ENCODE results near the gene TPP1. TPM values are rescaled to one million over a fixed set of nuclear protein-coding genes. Genes with fewer than 3 reads are reported as not detected.

TPP1 gene
- total and polyA plus RNA-seq, 10 of the 15 experiments (the other 5 are each of a cell fraction or from before 2014, with no cell fraction given): 7.5 to 64.6 (median 38.3) TPM

- H3K27ac ChIP-seq (ENCODE audit: control insufficient read depth, insufficient read depth): no peak overlapping the region; the same call in 1 of the 2 replicates
- peaks cover 37% of the 10 kb centered on the region for H3K4me1 ChIP-seq (ENCODE audit: control insufficient read depth, insufficient read depth, low read length)
- TF ChIP-seq ATF3 (IDR thresholded peaks at IDR 0.05; ENCODE audit: borderline replicate concordance, extremely low read depth, low read depth, low read length) (no peak), POLR2AphosphoS5 (IDR thresholded peaks at IDR 0.05; ENCODE audit: low read length) (peak; percentile 2; the same call in 1 of the 2 replicates)
- peak overlapping the region; percentile 87; the same call in 1 of the 2 replicates for H3K4me3 ChIP-seq
- H2AFZ ChIP-seq (ENCODE audit: control insufficient read depth, low read depth, low read length): no peak overlapping the region
- SMC1A ChIA-PET (ENCODE audit: uncharacterized antibody, unreplicated experiment): interaction anchor here (3.1 kb wide), 1 partner anchor 72 kb away, joined by 24 read pairs; the partner anchor contains the start of gene MRPL17
- H4K20me1 ChIP-seq (ENCODE audit: control insufficient read depth, insufficient read depth): no peaks in the 10 kb centered on the region
- no peaks in the 10 kb centered on the region for H3K27me3 ChIP-seq (replicated peaks in 1 of 2; ENCODE audit: control insufficient read depth in 2 of 2, insufficient read depth in 2 of 2, low read length in 1 of 2)
- peaks cover 23 to 34% of the 10 kb centered on the region in 2 experiments for H3K36me3 ChIP-seq (ENCODE audit: control insufficient read depth in 2 of 2, insufficient read depth in 2 of 2, low read length in 1 of 2)
- 91% methylated on average over 6 of the region's 6 CpGs for WGBS (ENCODE audit: insufficient coverage, insufficient replicate concordance, low lambda C conversion rate, missing lambda C conversion rate)
- DNase-seq (ENCODE audit: low read depth, low spot score) (no peak), FAIRE-seq (no peak), ATAC-seq (no peak)
- H3K4me2 ChIP-seq (ENCODE audit: control insufficient read depth, insufficient read depth): peak overlapping the region; percentile 56
- POLR2A ChIA-PET: interaction anchor here (1.4 to 7.2 kb wide), 3 partner anchors 11 to 71 kb away, joined by 3 to 85 read pairs (median 34); partner anchors contain the start of genes MRPL17 and TPP1
- BruUV-seq (replicated peaks): no TSS peak
- RAD21 ChIA-PET (ENCODE audit: unreplicated experiment): no interaction called here
- peaks cover 39% of the 10 kb centered on the region for H3K79me2 ChIP-seq (ENCODE audit: control insufficient read depth, insufficient read depth, low read length)
- CTCF ChIA-PET: interaction anchor here (0.6 kb wide), 1 partner anchor 58 kb away, joined by 3 read pairs; no protein-coding TSS in a partner anchor
- intact Hi-C loops (cut with micrococcal nuclease; ENCODE audit: unreplicated experiment): loop anchor here (5.0 to 10.0 kb wide), 2 partner anchors 137 to 914 kb away; no protein-coding TSS in a partner anchor
- H3K9me3 ChIP-seq (replicated peaks; ENCODE audit: control insufficient read depth, insufficient read depth, low read length): no peaks in the 10 kb centered on the region
- in situ Hi-C loops (cut with MboI): loop anchor here (10.0 kb wide), 1 partner anchor 914 kb away; no protein-coding TSS in a partner anchor
- peak overlapping the region; percentile 95; the same call in 1 of the 2 replicates for H3K9ac ChIP-seq (ENCODE audit: control insufficient read depth, insufficient read depth, low read length)
Observed at GRCh38 chr11:6610591-6610990, 8.6 kb downstream of the TPP1 start.

DNA sequence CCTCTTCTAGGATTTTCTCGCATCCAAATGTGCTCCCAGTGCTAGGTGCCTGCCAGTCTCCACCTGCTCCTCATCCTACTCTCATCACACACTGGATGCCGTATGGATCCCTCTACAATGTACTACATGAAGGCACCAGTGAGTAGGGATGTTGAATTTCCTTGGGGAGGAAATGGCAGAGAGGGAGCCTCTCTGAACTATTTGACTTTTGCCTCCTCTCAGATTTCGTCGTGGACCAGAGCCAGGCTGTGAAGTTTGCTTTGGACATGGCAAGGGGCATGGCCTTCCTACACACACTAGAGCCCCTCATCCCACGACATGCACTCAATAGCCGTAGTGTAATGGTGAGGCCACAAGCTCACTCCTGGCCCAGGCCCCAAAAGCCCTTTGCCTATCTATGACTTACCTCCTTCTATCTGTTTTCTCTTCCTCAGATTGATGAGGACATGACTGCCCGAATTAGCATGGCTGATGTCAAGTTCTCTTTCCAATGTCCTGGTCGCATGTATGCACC is 9.7 kb downstream of the TPP1 start:
- Histone ChIP-seq H3K27ac (ENCODE audit: control insufficient read depth, insufficient read depth) (no peak overlapping the region), H2AFZ (ENCODE audit: control insufficient read depth, low read depth, low read length) (no peak overlapping the region), H3K9ac (ENCODE audit: control insufficient read depth, insufficient read depth, low read length) (no peak overlapping the region), H3K4me2 (ENCODE audit: control insufficient read depth, insufficient read depth) (no peak overlapping the region), H3K4me1 (ENCODE audit: control insufficient read depth, insufficient read depth, low read length) (peaks cover 38% of the 10 kb centered on the region), H3K36me3 (ENCODE audit: control insufficient read depth in 2 of 2, insufficient read depth in 2 of 2, low read length in 1 of 2) (peaks cover 23 to 34% of the 10 kb centered on the region in 2 experiments), H3K79me2 (ENCODE audit: control insufficient read depth, insufficient read depth, low read length) (peaks cover 49% of the 10 kb centered on the region), H4K20me1 (ENCODE audit: control insufficient read depth, insufficient read depth) (no peaks in the 10 kb centered on the region), H3K9me3 (replicated peaks; ENCODE audit: control insufficient read depth, insufficient read depth, low read length) (no peaks in the 10 kb centered on the region), H3K27me3 (replicated peaks in 1 of 2; ENCODE audit: control insufficient read depth in 2 of 2, insufficient read depth in 2 of 2, low read length in 1 of 2) (no peaks in the 10 kb centered on the region), H3K4me3 (no peak overlapping the region)
- ChIA-PET SMC1A (ENCODE audit: uncharacterized antibody, unreplicated experiment) (no interaction called here), POLR2A (interaction anchor here (1.4 to 7.2 kb wide), 3 partner anchors 12 to 74 kb away, joined by 3 to 85 read pairs (median 4); partner anchors contain the start of genes MRPL17 and TPP1), RAD21 (ENCODE audit: unreplicated experiment) (interaction anchor here (0.9 kb wide), 1 partner anchor 9 kb away, joined by 6 read pairs; the partner anchor contains the start of gene TPP1), CTCF (interaction anchor here (3.6 kb wide), 1 partner anchor 9 kb away, joined by 26 read pairs; the partner anchor contains the start of gene TPP1)
- TF ChIP-seq POLR2A (IDR thresholded peaks at IDR 0.05; ENCODE audit: low read depth, low read length) (peak; percentile 45; the same call in 1 of the 2 replicates), BRCA1 (IDR thresholded peaks at IDR 0.05; ENCODE audit: low read depth, low read length) (no peak), SIX5 (IDR thresholded peaks at IDR 0.05; ENCODE audit: low read depth, low read length, severe bottlenecking) (no peak)
- WGBS (ENCODE audit: insufficient coverage, insufficient replicate concordance, low lambda C conversion rate, missing lambda C conversion rate): 100% methylated on average over 8 of the region's 8 CpGs
- DNase-seq (ENCODE audit: low read depth, low spot score) (no peak), ATAC-seq (no peak), FAIRE-seq (no peak)
- in situ Hi-C loops (cut with MboI): loop anchor here (5.0 to 10.0 kb wide), 2 partner anchors 127 to 915 kb away; partner anchors contain the start of genes ARFIP2 and TIMM10B
- BruUV-seq (replicated peaks): TSS peak; percentile 9
- intact Hi-C loops (cut with micrococcal nuclease; ENCODE audit: unreplicated experiment): loop anchor here (5.0 to 10.0 kb wide), 3 partner anchors 138 to 915 kb away; no protein-coding TSS in a partner anchor

All from GM12878 (cell line).